CD4-positive, alpha-beta T cell (primary cell): ENCODE measurements around the gene TRMT10C. TPM values are rescaled to one million over a fixed set of nuclear protein-coding genes. Genes with fewer than 3 reads are reported as not detected.
A peak's percentile ranks its signal among the peaks of the same experiment; 100 is the strongest.

Experiments used
- ATAC-seq: fragments of 200-7000 bp; cut with Tn5 transposase; one replicate; pipeline ENCODE4 v1.10.0; 2022; ENCODE audit warnings: mild to moderate bottlenecking; ENCODE audit not compliant: poor library complexity
- CTCF ChIA-PET: fragments of 350-600 bp; sonication (Branson Sonifier 250); formaldehyde crosslinking; loops from one replicate; lab custom pipeline; 2021; ENCODE audit warnings: antibody characterized with exemption, inconsistent platforms; lab: Charles Lee
- POLR2A ChIA-PET: fragments of 350-600 bp; sonication (Branson Sonifier 250); formaldehyde crosslinking; loops from one replicate; lab custom pipeline; 2021; ENCODE audit warnings: antibody characterized with exemption, inconsistent platforms; lab: Charles Lee
- DNase-seq, 14 experiments: peaks; one replicate each; pipeline ENCODE4 v3.0.0-alpha.2; 2013 to 2020; ENCODE audit warnings: mixed read lengths in 2 of 14
- H3K27ac ChIP-seq, 2 donors: one replicate each; pipeline versions ENCODE4 v1.5.1 to v1.7.0; 2013; ENCODE audit warnings: low read length in 2 of 2, low read depth in 1 of 2, mild to moderate bottlenecking in 1 of 2
- H3K27me3 ChIP-seq, 2 experiments: 1 replicate in 1 of 2; 2 replicates in 1 of 2; pipeline versions ENCODE4 v1.6.1 to v1.7.0; 2013; ENCODE audit warnings: low read length in 2 of 2, control low read depth in 1 of 2, mild to moderate bottlenecking in 1 of 2, moderate library complexity in 1 of 2; ENCODE audit not compliant: insufficient read depth in 2 of 2, control insufficient read depth in 1 of 2
- H3K36me3 ChIP-seq: one replicate; pipeline ENCODE4 v1.6.1; 2013; ENCODE audit warnings: low read length, control low read depth; ENCODE audit not compliant: insufficient read depth
- H3K4me1 ChIP-seq: one replicate; pipeline ENCODE4 v1.6.1; 2013; ENCODE audit warnings: low read length, control low read depth; ENCODE audit not compliant: insufficient read depth
- H3K4me3 ChIP-seq: one replicate; pipeline ENCODE4 v1.5.1; 2013; ENCODE audit warnings: mild to moderate bottlenecking, low read length, moderate library complexity
- H3K9me3 ChIP-seq, 2 experiments: 1 replicate in 1 of 2; 2 replicates in 1 of 2; pipeline versions ENCODE4 v1.6.1 to v1.7.0; 2013; ENCODE audit warnings: low read length in 2 of 2, mild to moderate bottlenecking in 2 of 2, control low read depth in 1 of 2, moderate library complexity in 1 of 2; ENCODE audit not compliant: control insufficient read depth in 1 of 2, insufficient read depth in 1 of 2
- H3K27ac Mint-ChIP-seq: one replicate; pipeline ENCODE4 v1.8.0; 2020; ENCODE audit warnings: mixed read lengths
- H3K27me3 Mint-ChIP-seq: one replicate; pipeline ENCODE4 v1.8.0; 2021; ENCODE audit warnings: mixed read lengths
- H3K36me3 Mint-ChIP-seq: one replicate; pipeline ENCODE4 v1.8.0; 2021; ENCODE audit warnings: low read depth, mixed read lengths
- H3K4me1 Mint-ChIP-seq: one replicate; pipeline ENCODE4 v1.8.0; 2021; ENCODE audit warnings: low read depth, mixed read lengths
- H3K4me3 Mint-ChIP-seq: one replicate; pipeline ENCODE4 v1.8.0; 2020; ENCODE audit warnings: mild to moderate bottlenecking, mixed read lengths
- H3K9me3 Mint-ChIP-seq: one replicate; pipeline ENCODE4 v1.8.0; 2020; ENCODE audit warnings: mixed read lengths
- intact Hi-C, 2 experiments: fragments of 100-400 bp; cut with DNase I in 1 of 2; cut with micrococcal nuclease in 1 of 2; formaldehyde crosslinking; loops; one replicate each; pipeline versions ENCODE4 v1.15.1 to v1.9.0; 2023 to 2025; cut with DNase I, micrococcal nuclease
- polyA plus RNA-seq, 2 donors: library from polyadenylated mRNA; unstranded; fragments of 120-200 nt; gene quantifications; one replicate each; pipeline ENCODE4 v1.2.1, GENCODE V29; 2013
- total RNA-seq, 174 experiments: library from RNA in 2 of 174; stranded (reverse) in 2 of 174; gene quantifications; one replicate each; pipeline ENCODE4 v1.2.3 and lab custom pipeline; 2021 to 2026
- TF ChIP-seq, protein P1 (sequence below): fragments of 200-600 bp; IDR thresholded peaks from one replicate; pipeline ENCODE4 v1.8.0; 2022; ENCODE audit warnings: antibody characterized with exemption, mild to moderate bottlenecking

Gene TRMT10C
- 10 to 100 TPM; 49.4 to 51.2 TPM for total RNA-seq
- polyA plus RNA-seq (2013, experiment 1 of 2) = 11.3 TPM
- polyA plus RNA-seq (2013, experiment 2 of 2) = 16.5 TPM
- total RNA-seq (lab: John Stamatoyannopoulos, UW) = 29.7 to 178 (median 68.3) reads per million in 172 experiments

DNA sequence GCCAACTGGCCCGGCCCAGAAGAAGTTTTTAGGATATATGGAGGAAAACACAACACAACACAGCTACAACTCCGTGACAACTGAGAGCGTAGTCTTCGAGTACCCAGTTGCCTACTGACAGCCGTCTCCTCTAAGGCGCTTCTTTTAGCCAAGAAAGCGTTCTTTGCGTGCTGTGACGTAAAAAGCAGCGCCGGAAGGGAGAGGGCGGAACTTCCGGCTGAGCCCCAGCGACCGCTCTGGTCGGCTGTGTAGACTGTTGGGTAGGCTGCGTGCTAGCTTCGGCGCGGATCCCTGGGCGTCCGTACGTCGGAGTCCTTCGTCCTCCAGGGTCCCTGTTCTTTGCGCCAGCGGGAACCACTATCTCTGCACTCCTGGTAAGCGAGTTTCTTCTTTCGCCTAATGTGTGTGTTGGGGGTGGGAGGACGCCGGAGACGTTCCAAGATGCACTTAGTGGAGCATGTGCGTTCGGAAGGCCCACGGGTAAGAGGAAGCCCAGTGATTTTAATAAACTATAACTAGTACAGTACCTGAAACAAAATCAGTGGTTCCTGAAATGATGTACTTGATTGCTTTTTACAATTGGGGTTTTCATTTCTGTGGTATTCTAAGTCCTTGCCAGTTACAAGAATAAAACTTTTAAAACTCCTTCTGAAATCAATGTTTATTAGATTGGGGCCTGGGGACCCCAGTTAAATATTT, at the start of gene TRMT10C:
TRMT10C (plus strand) TSS at position 239 of the 699 bp plus-strand sequence. CDS start 2,914 bp downstream, outside the sequence.
- peaks cover 50% of the 10 kb centered on the region for H3K4me1 Mint-ChIP-seq
- peaks cover 48% of the 10 kb centered on the region for H3K36me3 Mint-ChIP-seq
- ChIA-PET CTCF (interaction anchor here (0.6 to 1.3 kb wide), 4 partner anchors 12 to 163 kb away, joined by 3 to 5 read pairs (median 4); partner anchors contain the start of genes CEP97 and PCNP), POLR2A (interaction anchor here (0.5 to 4.8 kb wide), 16 partner anchors 9 to 218 kb away, joined by 3 to 72 read pairs (median 6); partner anchors contain the start of genes NXPE3, PCNP, SENP7 and ZBTB11)
- H3K36me3 ChIP-seq = peaks cover 27% of the 10 kb centered on the region
- TF ChIP-seq, protein P1, sequence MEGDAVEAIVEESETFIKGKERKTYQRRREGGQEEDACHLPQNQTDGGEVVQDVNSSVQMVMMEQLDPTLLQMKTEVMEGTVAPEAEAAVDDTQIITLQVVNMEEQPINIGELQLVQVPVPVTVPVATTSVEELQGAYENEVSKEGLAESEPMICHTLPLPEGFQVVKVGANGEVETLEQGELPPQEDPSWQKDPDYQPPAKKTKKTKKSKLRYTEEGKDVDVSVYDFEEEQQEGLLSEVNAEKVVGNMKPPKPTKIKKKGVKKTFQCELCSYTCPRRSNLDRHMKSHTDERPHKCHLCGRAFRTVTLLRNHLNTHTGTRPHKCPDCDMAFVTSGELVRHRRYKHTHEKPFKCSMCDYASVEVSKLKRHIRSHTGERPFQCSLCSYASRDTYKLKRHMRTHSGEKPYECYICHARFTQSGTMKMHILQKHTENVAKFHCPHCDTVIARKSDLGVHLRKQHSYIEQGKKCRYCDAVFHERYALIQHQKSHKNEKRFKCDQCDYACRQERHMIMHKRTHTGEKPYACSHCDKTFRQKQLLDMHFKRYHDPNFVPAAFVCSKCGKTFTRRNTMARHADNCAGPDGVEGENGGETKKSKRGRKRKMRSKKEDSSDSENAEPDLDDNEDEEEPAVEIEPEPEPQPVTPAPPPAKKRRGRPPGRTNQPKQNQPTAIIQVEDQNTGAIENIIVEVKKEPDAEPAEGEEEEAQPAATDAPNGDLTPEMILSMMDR = no peak
- peaks cover under 1% of the 10 kb centered on the region for H3K27me3 Mint-ChIP-seq
- ATAC-seq = peak; percentile 94
- H3K9me3 Mint-ChIP-seq = no peaks in the 10 kb centered on the region
- peak within 1 kb of the TSS; percentile 81 to 89 for H3K27ac ChIP-seq
- peak within 1 kb of the TSS; percentile 93 for H3K4me3 ChIP-seq
- peak within 1 kb of the TSS; percentile 99 for H3K27ac Mint-ChIP-seq
- peaks cover 14% of the 10 kb centered on the region for H3K4me1 ChIP-seq
- DNase-seq = peak; percentile 87 to 97 (median 91)
- H3K9me3 ChIP-seq = no peaks in the 10 kb centered on the region
- peak within 1 kb of the TSS; percentile 97 for H3K4me3 Mint-ChIP-seq
- intact Hi-C loops = loop anchor here (1.0 to 2.0 kb wide), 4 partner anchors 12 to 49 kb away; partner anchors contain the start of gene SENP7 (in 2 of the 2)
- peaks cover 0 to 2% of the 10 kb centered on the region in 2 experiments for H3K27me3 ChIP-seq

DNA sequence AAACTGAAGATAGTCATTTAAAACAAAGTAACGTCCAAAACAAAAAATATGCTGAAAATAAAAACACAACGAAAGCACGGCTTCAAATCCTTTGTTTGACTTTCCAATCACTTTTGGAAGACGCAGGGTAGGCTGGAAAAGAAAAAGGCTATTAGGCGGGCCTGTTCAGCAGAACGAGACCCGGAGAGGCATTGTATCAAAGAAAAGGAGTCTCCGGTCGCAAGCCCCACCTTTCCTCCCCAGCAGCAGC, 49.3 kb upstream of the TRMT10C start:
- Mint-ChIP-seq H3K9me3 (no peaks in the 10 kb centered on the region), H3K36me3 (peaks cover 34% of the 10 kb centered on the region), H3K4me1 (peaks cover 65% of the 10 kb centered on the region)

More for the DNA sequence above, 49.3 kb upstream of the TRMT10C start:
- Histone ChIP-seq H3K4me1 (peaks cover 22% of the 10 kb centered on the region), H3K4me3 (peak overlapping the region; percentile 68), H3K9me3 (peaks cover 0 to 3% of the 10 kb centered on the region in 2 experiments), H3K36me3 (no peaks in the 10 kb centered on the region), H3K27ac (peak overlapping the region; percentile 87 to 88), H3K27me3 (no peaks in the 10 kb centered on the region)
- peak overlapping the region; percentile 99 for H3K4me3 Mint-ChIP-seq
- POLR2A ChIA-PET = interaction anchor here (0.7 to 5.4 kb wide), 15 partner anchors 9 to 212 kb away, joined by 3 to 47 read pairs (median 5); partner anchors contain the start of genes CEP97, PCNP and TRMT10C
- DNase-seq (peak in 6 of 14 experiments; percentile 30 to 59 (median 36)), ATAC-seq (peak; percentile 65)
- intact Hi-C loops = loop anchor here (2.0 to 5.0 kb wide), 4 partner anchors 18 to 60 kb away; partner anchors contain the start of gene TRMT10C (in 1 of the 2)
- no peaks in the 10 kb centered on the region for H3K27me3 Mint-ChIP-seq
- TF ChIP-seq, protein P1 = no peak
- CTCF ChIA-PET = interaction anchor here (1.1 to 3.0 kb wide), 3 partner anchors 9 to 61 kb away, joined by 3 to 9 read pairs (median 4); partner anchors contain the start of gene PCNP
- peak overlapping the region; percentile 96 for H3K27ac Mint-ChIP-seq
